ENCODE data around the gene RTKN. TPM values are rescaled to one million over a fixed set of nuclear protein-coding genes. Genes with fewer than 3 reads are reported as not detected.

RTKN gene
- total and polyA plus RNA-seq, 4 donors = 27.8 to 98.0 (median 73.0) TPM

- H3K9me3 ChIP-seq (ENCODE audit: control insufficient read depth in 4 of 4, low read length in 3 of 4) = no peaks in the 10 kb centered on the region
- no peaks in the 10 kb centered on the region for H3K27me3 ChIP-seq (ENCODE audit: control insufficient read depth in 4 of 4, insufficient read depth in 4 of 4, low read length in 3 of 4)
- no peak overlapping the region for H3K27ac ChIP-seq (ENCODE audit: low read depth in 1 of 2, low read length in 2 of 2)
- no peak for DNase-seq (ENCODE audit: low spot score)
- H3K36me3 ChIP-seq (ENCODE audit: control insufficient read depth in 4 of 4, insufficient read depth in 3 of 4, low read depth in 1 of 4, low read length in 3 of 4) = peaks cover 0 to 10% (median 3%) of the 10 kb centered on the region in 4 donors
- TF ChIP-seq, protein P1, sequence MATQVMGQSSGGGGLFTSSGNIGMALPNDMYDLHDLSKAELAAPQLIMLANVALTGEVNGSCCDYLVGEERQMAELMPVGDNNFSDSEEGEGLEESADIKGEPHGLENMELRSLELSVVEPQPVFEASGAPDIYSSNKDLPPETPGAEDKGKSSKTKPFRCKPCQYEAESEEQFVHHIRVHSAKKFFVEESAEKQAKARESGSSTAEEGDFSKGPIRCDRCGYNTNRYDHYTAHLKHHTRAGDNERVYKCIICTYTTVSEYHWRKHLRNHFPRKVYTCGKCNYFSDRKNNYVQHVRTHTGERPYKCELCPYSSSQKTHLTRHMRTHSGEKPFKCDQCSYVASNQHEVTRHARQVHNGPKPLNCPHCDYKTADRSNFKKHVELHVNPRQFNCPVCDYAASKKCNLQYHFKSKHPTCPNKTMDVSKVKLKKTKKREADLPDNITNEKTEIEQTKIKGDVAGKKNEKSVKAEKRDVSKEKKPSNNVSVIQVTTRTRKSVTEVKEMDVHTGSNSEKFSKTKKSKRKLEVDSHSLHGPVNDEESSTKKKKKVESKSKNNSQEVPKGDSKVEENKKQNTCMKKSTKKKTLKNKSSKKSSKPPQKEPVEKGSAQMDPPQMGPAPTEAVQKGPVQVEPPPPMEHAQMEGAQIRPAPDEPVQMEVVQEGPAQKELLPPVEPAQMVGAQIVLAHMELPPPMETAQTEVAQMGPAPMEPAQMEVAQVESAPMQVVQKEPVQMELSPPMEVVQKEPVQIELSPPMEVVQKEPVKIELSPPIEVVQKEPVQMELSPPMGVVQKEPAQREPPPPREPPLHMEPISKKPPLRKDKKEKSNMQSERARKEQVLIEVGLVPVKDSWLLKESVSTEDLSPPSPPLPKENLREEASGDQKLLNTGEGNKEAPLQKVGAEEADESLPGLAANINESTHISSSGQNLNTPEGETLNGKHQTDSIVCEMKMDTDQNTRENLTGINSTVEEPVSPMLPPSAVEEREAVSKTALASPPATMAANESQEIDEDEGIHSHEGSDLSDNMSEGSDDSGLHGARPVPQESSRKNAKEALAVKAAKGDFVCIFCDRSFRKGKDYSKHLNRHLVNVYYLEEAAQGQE (IDR thresholded peaks at IDR 0.05) = no peak
- TF ChIP-seq SP1 (IDR thresholded peaks at IDR 0.05) (no peak), FOXA1 (IDR thresholded peaks at IDR 0.05) (no peak), RAD21 (IDR thresholded peaks at IDR 0.05) (no peak), EGR1 (IDR thresholded peaks at IDR 0.05; ENCODE audit: low read depth in 2 of 2) (no peak)
- no peak overlapping the region for H3K9ac ChIP-seq (ENCODE audit: low read depth in 1 of 2, low read length in 2 of 2)
- H3K4me3 ChIP-seq (ENCODE audit: low read depth in 1 of 3, low read length in 3 of 3) = no peak overlapping the region
- WGBS = 81% methylated on average over 6 of the region's 6 CpGs
- peaks cover 21 to 46% (median 37%) of the 10 kb centered on the region in 4 donors for H3K4me1 ChIP-seq (ENCODE audit: control insufficient read depth in 4 of 4, insufficient read depth in 4 of 4, low read length in 3 of 4)
Measured at GRCh38 chr2:74436848-74437695, 4.7 kb downstream of the RTKN start.

GRCh38 chr2:74436111-74436805 lies 5.5 kb downstream of the RTKN start:
- no peak for DNase-seq (ENCODE audit: low spot score)
- H3K9ac ChIP-seq (ENCODE audit: low read depth in 1 of 2, low read length in 2 of 2) = no peak overlapping the region
- 91% methylated on average over 43 of the region's 43 CpGs for WGBS

GRCh38 chr2:74430502-74430901 lies 11.2 kb downstream of the RTKN start:
- Histone ChIP-seq H3K9ac (ENCODE audit: low read depth in 1 of 2, low read length in 2 of 2) (no peak overlapping the region), H3K27ac (ENCODE audit: low read depth in 1 of 2, low read length in 2 of 2) (peak overlapping the region; percentile 39 to 80), H3K4me1 (ENCODE audit: control insufficient read depth in 4 of 4, insufficient read depth in 4 of 4, low read length in 3 of 4) (peaks cover 9 to 44% (median 39%) of the 10 kb centered on the region in 4 donors), H3K36me3 (ENCODE audit: control insufficient read depth in 4 of 4, insufficient read depth in 3 of 4, low read depth in 1 of 4, low read length in 3 of 4) (peaks cover 8 to 48% (median 38%) of the 10 kb centered on the region in 4 donors), H3K4me3 (ENCODE audit: low read depth in 1 of 3, low read length in 3 of 3) (no peak overlapping the region), H3K27me3 (ENCODE audit: control insufficient read depth in 4 of 4, insufficient read depth in 4 of 4, low read length in 3 of 4) (no peaks in the 10 kb centered on the region), H3K9me3 (ENCODE audit: control insufficient read depth in 4 of 4, low read length in 3 of 4) (no peaks in the 10 kb centered on the region)
- 65% methylated on average over 11 of the region's 11 CpGs for WGBS
- TF ChIP-seq, protein P2, sequence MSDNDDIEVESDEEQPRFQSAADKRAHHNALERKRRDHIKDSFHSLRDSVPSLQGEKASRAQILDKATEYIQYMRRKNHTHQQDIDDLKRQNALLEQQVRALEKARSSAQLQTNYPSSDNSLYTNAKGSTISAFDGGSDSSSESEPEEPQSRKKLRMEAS (IDR thresholded peaks at IDR 0.05) = no peak
- TF ChIP-seq HNF4G (IDR thresholded peaks at IDR 0.05) (no peak), GABPA (IDR thresholded peaks at IDR 0.05 in 1 of 2, conservative IDR thresholded peaks at IDR 0.05 in 1 of 2) (no peak), FOXA2 (IDR thresholded peaks at IDR 0.05) (no peak), RAD21 (IDR thresholded peaks at IDR 0.05) (no peak)
- TF ChIP-seq, protein P1 (IDR thresholded peaks at IDR 0.05) = no peak
- TF ChIP-seq, protein P3, sequence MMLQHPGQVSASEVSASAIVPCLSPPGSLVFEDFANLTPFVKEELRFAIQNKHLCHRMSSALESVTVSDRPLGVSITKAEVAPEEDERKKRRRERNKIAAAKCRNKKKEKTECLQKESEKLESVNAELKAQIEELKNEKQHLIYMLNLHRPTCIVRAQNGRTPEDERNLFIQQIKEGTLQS (IDR thresholded peaks at IDR 0.05) = no peak
- no peak for DNase-seq (ENCODE audit: low spot score)

More at GRCh38 chr2:74436111-74436805, 5.5 kb downstream of the RTKN start:
- TF ChIP-seq, protein P4, sequence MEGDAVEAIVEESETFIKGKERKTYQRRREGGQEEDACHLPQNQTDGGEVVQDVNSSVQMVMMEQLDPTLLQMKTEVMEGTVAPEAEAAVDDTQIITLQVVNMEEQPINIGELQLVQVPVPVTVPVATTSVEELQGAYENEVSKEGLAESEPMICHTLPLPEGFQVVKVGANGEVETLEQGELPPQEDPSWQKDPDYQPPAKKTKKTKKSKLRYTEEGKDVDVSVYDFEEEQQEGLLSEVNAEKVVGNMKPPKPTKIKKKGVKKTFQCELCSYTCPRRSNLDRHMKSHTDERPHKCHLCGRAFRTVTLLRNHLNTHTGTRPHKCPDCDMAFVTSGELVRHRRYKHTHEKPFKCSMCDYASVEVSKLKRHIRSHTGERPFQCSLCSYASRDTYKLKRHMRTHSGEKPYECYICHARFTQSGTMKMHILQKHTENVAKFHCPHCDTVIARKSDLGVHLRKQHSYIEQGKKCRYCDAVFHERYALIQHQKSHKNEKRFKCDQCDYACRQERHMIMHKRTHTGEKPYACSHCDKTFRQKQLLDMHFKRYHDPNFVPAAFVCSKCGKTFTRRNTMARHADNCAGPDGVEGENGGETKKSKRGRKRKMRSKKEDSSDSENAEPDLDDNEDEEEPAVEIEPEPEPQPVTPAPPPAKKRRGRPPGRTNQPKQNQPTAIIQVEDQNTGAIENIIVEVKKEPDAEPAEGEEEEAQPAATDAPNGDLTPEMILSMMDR (IDR thresholded peaks at IDR 0.05; ENCODE audit: low read depth, low read length, missing input control) = no peak
- TF ChIP-seq RAD21 (IDR thresholded peaks at IDR 0.05) (no peak), NR2F2 (IDR thresholded peaks at IDR 0.05) (no peak), RXRA (IDR thresholded peaks at IDR 0.05) (no peak)
- Histone ChIP-seq H3K27me3 (ENCODE audit: control insufficient read depth in 4 of 4, insufficient read depth in 4 of 4, low read length in 3 of 4) (no peaks in the 10 kb centered on the region), H3K27ac (ENCODE audit: low read depth in 1 of 2, low read length in 2 of 2) (no peak overlapping the region), H3K36me3 (ENCODE audit: control insufficient read depth in 4 of 4, insufficient read depth in 3 of 4, low read depth in 1 of 4, low read length in 3 of 4) (peaks cover 0 to 18% (median 10%) of the 10 kb centered on the region in 4 donors), H3K9me3 (ENCODE audit: control insufficient read depth in 4 of 4, low read length in 3 of 4) (no peaks in the 10 kb centered on the region), H3K4me3 (ENCODE audit: low read depth in 1 of 3, low read length in 3 of 3) (no peak overlapping the region), H3K4me1 (ENCODE audit: control insufficient read depth in 4 of 4, insufficient read depth in 4 of 4, low read length in 3 of 4) (peaks cover 18 to 53% (median 44%) of the 10 kb centered on the region in 4 donors)

All from liver (tissue), 9 donors.